GM19324 (cell line): Measurements from ENCODE around the gene THAP8.

Experiments used
- ATAC-seq: cut with Tn5 transposase; IDR thresholded peaks from one replicate; pipeline ENCODE4 v1.9.1; 2021; ENCODE audit warnings: mild to moderate bottlenecking, moderate library complexity; ENCODE audit not compliant: unreplicated experiment, low FRiP score

Gene THAP8

GRCh38 chr19:35996777-35997176 is 57.3 kb downstream of the THAP8 start:
- ATAC-seq: no peak

GRCh38 chr19:35995048-35995993 is 58.8 kb downstream of the THAP8 start, which contains the start of gene SDHAF1:
SDHAF1 (plus strand) TSS chr19:35995188; CDS start chr19:35995275, 87 bp downstream.
- ATAC-seq: peak; percentile 81

GRCh38 chr19:35993923-35994598 is 60.0 kb downstream of the THAP8 start:
- ATAC-seq: no peak

- ATAC-seq: no peak
These were observed 60.9 kb downstream of the THAP8 start for GRCh38 chr19:35992907-35993765.

- no peak for ATAC-seq
These were observed 62.2 kb downstream of the THAP8 start for GRCh38 chr19:35991731-35992450.

- ATAC-seq: no peak
These were observed 63.0 kb downstream of the THAP8 start for GRCh38 chr19:35990771-35991730.

GRCh38 chr19:35990156-35990555 is 63.9 kb downstream of the THAP8 start:
- no peak for ATAC-seq

- ATAC-seq: no peak
These were observed 65.3 kb downstream of the THAP8 start for GRCh38 chr19:35988824-35989223.

GRCh38 chr19:35987571-35987896 is 66.6 kb downstream of the THAP8 start:
- ATAC-seq: no peak

GRCh38 chr19:35986664-35987570 is 67.2 kb downstream of the THAP8 start:
- no peak for ATAC-seq

GRCh38 chr19:35986111-35986510 is 68.0 kb downstream of the THAP8 start:
- no peak for ATAC-seq
